GM12873 (cell line): ENCODE results near the gene FCMR.

Experiments used
- CTCF ChIP-seq: IDR thresholded peaks from 2 replicates; pipeline ENCODE4 v1.5.1; 2012; ENCODE audit warnings: low read depth, mild to moderate bottlenecking, moderate library complexity, low read length, control low read depth; ENCODE audit not compliant: insufficient read depth; ENCODE audit errors: missing control alignments

FCMR gene

GRCh38 chr1:206921772-206922265 is at the start of gene FCMR:
TSS of gene FCMR (minus strand) at chr1:206921941. CDS start at chr1:206921854, 87 bp downstream.
- no peak for TF ChIP-seq CTCF

- no peak for TF ChIP-seq CTCF
Measured at GRCh38 chr1:206971029-206971655, 49.4 kb upstream of the FCMR start.

- no peak for TF ChIP-seq CTCF
Measured at GRCh38 chr1:206970446-206970845, 48.7 kb upstream of the FCMR start, which contains the start of gene FCAMR. TSS of gene FCAMR (minus strand) at chr1:206970460. CDS start at chr1:206970125, 335 bp downstream.

DNA sequence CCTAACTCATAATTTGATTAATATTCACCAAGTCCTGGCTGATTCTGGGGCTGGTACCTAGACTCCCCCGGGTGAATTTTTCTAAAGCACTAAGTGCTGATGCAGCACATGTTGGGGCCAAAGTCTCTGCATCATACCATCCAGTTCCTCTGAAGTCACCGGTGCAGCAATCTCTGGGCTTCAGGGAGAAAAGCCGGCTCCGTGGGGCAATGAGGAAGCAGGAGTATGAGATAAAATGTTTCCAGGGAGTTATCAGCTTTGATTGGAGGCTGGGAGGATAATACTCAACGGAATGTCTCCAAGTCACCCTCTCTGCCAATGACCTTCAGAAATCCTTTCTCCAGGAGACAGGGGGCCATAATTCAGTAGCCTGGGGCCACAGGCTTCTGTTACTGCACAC is 47.3 kb upstream of the FCMR start:
- no peak for TF ChIP-seq CTCF

GRCh38 chr1:206967096-206967849 is 45.5 kb upstream of the FCMR start:
- TF ChIP-seq CTCF = no peak

GRCh38 chr1:206965781-206966180 is 44.0 kb upstream of the FCMR start:
- no peak for TF ChIP-seq CTCF

DNA sequence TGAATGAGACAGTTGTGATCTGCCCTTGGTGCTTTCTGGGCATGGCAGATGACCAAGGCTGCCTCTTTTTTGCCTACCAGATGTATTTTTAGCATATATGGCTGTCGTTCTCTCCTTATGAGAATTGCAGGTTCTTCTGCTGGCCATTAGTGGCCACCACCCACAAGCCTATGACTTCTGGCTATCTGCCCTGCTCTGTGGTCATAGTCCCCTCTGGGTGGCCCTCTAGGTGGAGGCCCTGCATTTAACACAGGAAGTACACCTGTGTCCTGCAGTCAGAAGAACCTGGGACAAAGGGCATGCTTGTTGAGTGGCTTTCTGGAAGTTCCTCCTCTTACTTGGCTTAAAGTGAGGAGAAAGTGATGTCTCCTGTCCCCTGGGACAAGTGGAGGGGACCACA is 42.0 kb upstream of the FCMR start:
- TF ChIP-seq CTCF = no peak
